ENCODE results near the gene ISG15. TPM values are rescaled to one million over a fixed set of nuclear protein-coding genes. Genes with fewer than 3 reads are reported as not detected.
A peak's percentile ranks its signal among the peaks of the same experiment; 100 is the strongest.

The ISG15 gene
- total RNA-seq, 1 experiment from 2014 or later, result 758 TPM

DNA sequence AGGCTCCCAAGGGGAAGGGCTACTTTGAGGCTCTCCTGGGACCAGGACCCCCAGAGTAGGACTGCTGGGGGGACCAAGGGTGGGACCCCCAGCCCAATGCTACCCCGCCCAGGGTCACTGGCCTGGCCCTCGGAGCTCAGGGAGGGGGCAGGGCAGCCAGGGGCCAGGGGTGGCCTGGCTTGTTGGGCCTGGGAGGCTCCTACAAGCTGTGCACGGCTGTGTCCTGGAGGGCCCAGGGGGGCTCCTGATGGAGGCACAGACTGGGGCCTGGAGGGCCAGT is 15.6 kb upstream of the ISG15 start:
- BruUV-seq (replicated peaks), result no TSS peak
- Histone ChIP-seq H3K79me2 (ENCODE audit: low read length) (peaks cover 40% of the 10 kb centered on the region), H3K36me3 (ENCODE audit: low read depth, low read length) (peaks cover under 1% of the 10 kb centered on the region), H2AFZ (ENCODE audit: low read length) (no peak overlapping the region), H3K9ac (ENCODE audit: low read length) (no peak overlapping the region), H3K4me2 (ENCODE audit: low read length) (peak overlapping the region; percentile 93), H3F3A (ENCODE audit: low read length, unreplicated experiment) (no peaks in the 10 kb centered on the region), H3K4me1 (ENCODE audit: insufficient read depth, low read length) (peaks cover 4% of the 10 kb centered on the region; the same call in 1 of the 2 replicates), H3K27me3 (ENCODE audit: low read length) (no peaks in the 10 kb centered on the region), H3K4me3 (ENCODE audit: low read length) (peak overlapping the region; percentile 93), H3K9me3 (ENCODE audit: low read length) (no peaks in the 10 kb centered on the region), H3K9me2 (replicated peaks; ENCODE audit: low read length) (no peaks in the 10 kb centered on the region), H3K27ac (ENCODE audit: low read length) (no peak overlapping the region), H4K20me1 (ENCODE audit: low read length) (peaks cover 22% of the 10 kb centered on the region)
- intact Hi-C loops (cut with micrococcal nuclease), result no loop called here
- TF ChIP-seq CTCF (conservative IDR thresholded peaks at IDR 0.05; ENCODE audit: low read depth, low read length) (no peak), EZH2 (IDR thresholded peaks at IDR 0.05; ENCODE audit: low read length, unreplicated experiment) (no peak), EZH2phosphoT487 (IDR thresholded peaks at IDR 0.05; ENCODE audit: borderline replicate concordance, low read length) (no peak)
- ChIA-PET POLR2A (ENCODE audit: unreplicated experiment) (no interaction called here), CTCF (no interaction called here)
- ATAC-seq (no peak), DNase-seq (no peak)

- peaks cover 4% of the 10 kb centered on the region; the same call in 1 of the 2 replicates for H3K4me1 ChIP-seq (ENCODE audit: insufficient read depth, low read length)
- H4K20me1 ChIP-seq (ENCODE audit: low read length), result peaks cover 22% of the 10 kb centered on the region
- peak overlapping the region; percentile 97 for H3K9ac ChIP-seq (ENCODE audit: low read length)
- ATAC-seq (no peak), DNase-seq (no peak)
- intact Hi-C loops (cut with micrococcal nuclease), result no loop called here
- no peak overlapping the region for H3K27ac ChIP-seq (ENCODE audit: low read length)
- no peaks in the 10 kb centered on the region for H3F3A ChIP-seq (ENCODE audit: low read length, unreplicated experiment)
- H2AFZ ChIP-seq (ENCODE audit: low read length), result no peak overlapping the region
- ChIA-PET CTCF (no interaction called here), POLR2A (ENCODE audit: unreplicated experiment) (no interaction called here)
- H3K27me3 ChIP-seq (ENCODE audit: low read length), result no peaks in the 10 kb centered on the region
- no peaks in the 10 kb centered on the region for H3K9me3 ChIP-seq (ENCODE audit: low read length)
- H3K79me2 ChIP-seq (ENCODE audit: low read length), result peaks cover 45% of the 10 kb centered on the region
- H3K9me2 ChIP-seq (replicated peaks; ENCODE audit: low read length), result no peaks in the 10 kb centered on the region
- H3K36me3 ChIP-seq (ENCODE audit: low read depth, low read length), result no peaks in the 10 kb centered on the region
- peak overlapping the region; percentile 93 for H3K4me2 ChIP-seq (ENCODE audit: low read length)
- no peak for TF ChIP-seq EZH2 (IDR thresholded peaks at IDR 0.05; ENCODE audit: low read length, unreplicated experiment)
- TF ChIP-seq CTCF (conservative IDR thresholded peaks at IDR 0.05; ENCODE audit: low read depth, low read length), result no peak
- no peak for TF ChIP-seq EZH2phosphoT487 (IDR thresholded peaks at IDR 0.05; ENCODE audit: borderline replicate concordance, low read length)
- peak overlapping the region; percentile 93 for H3K4me3 ChIP-seq (ENCODE audit: low read length)
- no TSS peak for BruUV-seq (replicated peaks)
Measured at GRCh38 chr1:997993-998744, 15.1 kb upstream of the ISG15 start.

DNA sequence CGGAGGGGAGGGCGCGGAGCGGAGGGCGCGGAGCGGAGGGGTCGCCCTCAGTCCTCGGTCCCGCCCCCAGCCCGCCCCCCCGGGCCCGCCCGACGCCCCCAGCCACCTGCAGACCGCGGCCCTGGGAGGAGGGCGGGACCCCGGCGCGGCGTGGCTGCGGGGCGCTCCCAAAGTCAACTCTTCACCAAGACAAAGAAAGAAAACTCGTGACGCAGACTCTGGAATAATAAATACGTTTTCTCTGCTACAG is 14.6 kb upstream of the ISG15 start:
- Histone ChIP-seq H3K36me3 (ENCODE audit: low read depth, low read length) (no peaks in the 10 kb centered on the region), H3F3A (ENCODE audit: low read length, unreplicated experiment) (no peaks in the 10 kb centered on the region), H3K4me3 (ENCODE audit: low read length) (peak overlapping the region; percentile 93), H3K79me2 (ENCODE audit: low read length) (peaks cover 48% of the 10 kb centered on the region), H3K4me1 (ENCODE audit: insufficient read depth, low read length) (peaks cover 4% of the 10 kb centered on the region; the same call in 1 of the 2 replicates), H3K27ac (ENCODE audit: low read length) (peak overlapping the region; percentile 96; the same call in 1 of the 2 replicates), H4K20me1 (ENCODE audit: low read length) (peaks cover 22% of the 10 kb centered on the region), H3K27me3 (ENCODE audit: low read length) (no peaks in the 10 kb centered on the region), H3K9ac (ENCODE audit: low read length) (peak overlapping the region; percentile 97), H2AFZ (ENCODE audit: low read length) (no peak overlapping the region), H3K4me2 (ENCODE audit: low read length) (peak overlapping the region; percentile 93), H3K9me2 (replicated peaks; ENCODE audit: low read length) (no peaks in the 10 kb centered on the region), H3K9me3 (ENCODE audit: low read length) (no peaks in the 10 kb centered on the region)
- no TSS peak for BruUV-seq (replicated peaks)
- no peak for DNase-seq
- TF ChIP-seq EZH2 (IDR thresholded peaks at IDR 0.05; ENCODE audit: low read length, unreplicated experiment), result no peak
- no peak for TF ChIP-seq EZH2phosphoT487 (IDR thresholded peaks at IDR 0.05; ENCODE audit: borderline replicate concordance, low read length)
- no peak for TF ChIP-seq CTCF (conservative IDR thresholded peaks at IDR 0.05; ENCODE audit: low read depth, low read length)
- ChIA-PET CTCF (no interaction called here), POLR2A (ENCODE audit: unreplicated experiment) (no interaction called here)
- no peak for ATAC-seq
- intact Hi-C loops (cut with micrococcal nuclease), result no loop called here

Data from PC-3 (cell line).